MM.1S (cell line): Measurements from ENCODE around the gene ZNF41.

Experiments used
- CTCF ChIP-seq: fragments of 300-600 bp; sonication (generic); IDR thresholded peaks from 2 replicates; pipeline ENCODE4 v1.5.1; 2016; ENCODE audit warnings: antibody characterized with exemption, low read length, mixed read lengths
- EZH2 ChIP-seq: fragments of 300-600 bp; sonication (generic); optimal IDR thresholded peaks from 2 replicates; pipeline ENCODE3; 2017; ENCODE audit warnings: low read depth, mild to moderate bottlenecking, antibody characterized with exemption, low read length, mixed read lengths

- TF ChIP-seq CTCF (no peak), EZH2 (no peak)
Observed at GRCh38 chrX:47514533-47515235, 31.7 kb upstream of the ZNF41 start.
